ENCODE results near the gene ALDH3A1.

The ALDH3A1 gene

GRCh38 chr17:19746517-19746916 is 1.6 kb downstream of the ALDH3A1 start:
- Histone ChIP-seq H3K27ac (no peak overlapping the region), H3K36me3 (no peaks in the 10 kb centered on the region), H3K4me1 (ENCODE audit: control insufficient read depth in 1 of 2, insufficient read depth in 1 of 2, low read depth in 1 of 2, low read length in 1 of 2) (peaks cover 5 to 8% of the 10 kb centered on the region in 2 experiments), H3K27me3 (peaks cover 15% of the 10 kb centered on the region), H3K9me3 (no peaks in the 10 kb centered on the region), H3K4me3 (ENCODE audit: low read depth in 1 of 2, low read length in 1 of 2) (no peak overlapping the region)
- TF ChIP-seq CTCF (IDR thresholded peaks at IDR 0.05), result no peak

GRCh38 chr17:19744922-19745757 is 3.0 kb downstream of the ALDH3A1 start:
- peak; percentile 71 for TF ChIP-seq CTCF (IDR thresholded peaks at IDR 0.05)
- H3K27me3 ChIP-seq, result peaks cover 15% of the 10 kb centered on the region
- H3K27ac ChIP-seq, result no peak overlapping the region
- H3K4me3 ChIP-seq (ENCODE audit: low read depth in 1 of 2, low read length in 1 of 2), result no peak overlapping the region
- peaks cover 5 to 8% of the 10 kb centered on the region in 2 experiments for H3K4me1 ChIP-seq (ENCODE audit: control insufficient read depth in 1 of 2, insufficient read depth in 1 of 2, low read depth in 1 of 2, low read length in 1 of 2)
- no peaks in the 10 kb centered on the region for H3K9me3 ChIP-seq
- H3K36me3 ChIP-seq, result no peaks in the 10 kb centered on the region

GRCh38 chr17:19744492-19744891 is 3.6 kb downstream of the ALDH3A1 start:
- H3K9me3 ChIP-seq, result no peaks in the 10 kb centered on the region
- H3K36me3 ChIP-seq, result no peaks in the 10 kb centered on the region
- H3K4me3 ChIP-seq (ENCODE audit: low read depth in 1 of 2, low read length in 1 of 2), result no peak overlapping the region
- TF ChIP-seq CTCF (IDR thresholded peaks at IDR 0.05), result no peak
- H3K4me1 ChIP-seq (ENCODE audit: control insufficient read depth in 1 of 2, insufficient read depth in 1 of 2, low read depth in 1 of 2, low read length in 1 of 2), result peaks cover 5 to 8% of the 10 kb centered on the region in 2 experiments
- H3K27ac ChIP-seq, result no peak overlapping the region
- peaks cover 15% of the 10 kb centered on the region for H3K27me3 ChIP-seq

GRCh38 chr17:19743101-19744100 is 4.7 kb downstream of the ALDH3A1 start:
- Histone ChIP-seq H3K36me3 (no peaks in the 10 kb centered on the region), H3K27me3 (peaks cover 15% of the 10 kb centered on the region), H3K9me3 (no peaks in the 10 kb centered on the region), H3K4me3 (ENCODE audit: low read depth in 1 of 2, low read length in 1 of 2) (no peak overlapping the region), H3K4me1 (ENCODE audit: control insufficient read depth in 1 of 2, insufficient read depth in 1 of 2, low read depth in 1 of 2, low read length in 1 of 2) (peaks cover 5 to 8% of the 10 kb centered on the region in 2 experiments), H3K27ac (no peak overlapping the region)
- TF ChIP-seq CTCF (IDR thresholded peaks at IDR 0.05), result no peak

GRCh38 chr17:19742495-19742894 is 5.6 kb downstream of the ALDH3A1 start:
- Histone ChIP-seq H3K27me3 (peaks cover 15% of the 10 kb centered on the region), H3K27ac (no peak overlapping the region), H3K9me3 (no peaks in the 10 kb centered on the region), H3K4me1 (ENCODE audit: control insufficient read depth in 1 of 2, insufficient read depth in 1 of 2, low read depth in 1 of 2, low read length in 1 of 2) (peaks cover 5 to 8% of the 10 kb centered on the region in 2 experiments), H3K4me3 (ENCODE audit: low read depth in 1 of 2, low read length in 1 of 2) (no peak overlapping the region), H3K36me3 (no peaks in the 10 kb centered on the region)
- TF ChIP-seq CTCF (IDR thresholded peaks at IDR 0.05), result no peak

All from neutrophil (primary cell).